Stimulated activated naive CD8-positive, alpha-beta T cell treated with anti-CD3 and anti-CD28 coated beads, Interleukin-15, amount 100 ng/mL, for 72 hours (primary cell): ENCODE data around the gene ATG9B.
A peak's percentile ranks its signal among the peaks of the same experiment; 100 is the strongest.

Experiments used
- ATAC-seq: fragments of 150-1000 bp; cut with Tn5 transposase; 2 replicates; pipeline ENCODE4 v1.10.0; 2021; ENCODE audit warnings: mild to moderate bottlenecking, moderate library complexity
- DNase-seq, 2 donors: peaks; one replicate each; pipeline ENCODE4 v3.0.0; 2021 to 2022
- H3K27ac Mint-ChIP-seq, 2 donors: one replicate each; pipeline ENCODE4 v1.8.0; 2022; ENCODE audit warnings: mild to moderate bottlenecking in 2 of 2, mixed read lengths in 2 of 2, moderate library complexity in 2 of 2
- H3K27me3 Mint-ChIP-seq: one replicate; pipeline ENCODE4 v1.8.0; 2022; ENCODE audit warnings: mixed read lengths
- H3K4me1 Mint-ChIP-seq: one replicate; pipeline ENCODE4 v1.8.0; 2022; ENCODE audit warnings: mild to moderate bottlenecking, mixed read lengths
- H3K4me3 Mint-ChIP-seq, 2 donors: one replicate each; pipeline ENCODE4 v1.8.0; 2022; ENCODE audit warnings: mild to moderate bottlenecking in 2 of 2, mixed read lengths in 2 of 2, moderate library complexity in 1 of 2
- H3K9me3 Mint-ChIP-seq, 2 donors: one replicate each; pipeline ENCODE4 v1.8.0; 2022; ENCODE audit warnings: mixed read lengths in 2 of 2

The ATG9B gene

GRCh38 chr7:151061213-151062110, 37.2 kb upstream of the ATG9B start:
- no peaks in the 10 kb centered on the region for H3K27me3 Mint-ChIP-seq
- H3K4me1 Mint-ChIP-seq = peaks cover 48% of the 10 kb centered on the region
- no peaks in the 10 kb centered on the region for H3K9me3 Mint-ChIP-seq
- DNase-seq (no peak), ATAC-seq (no peak)
- peak overlapping the region; percentile 59 to 92 for H3K27ac Mint-ChIP-seq
- H3K4me3 Mint-ChIP-seq = peak overlapping the region; percentile 97 to 99

- no peak for DNase-seq
Observed at GRCh38 chr7:151060416-151061212, 36.3 kb upstream of the ATG9B start.

GRCh38 chr7:151060113-151060415, 35.8 kb upstream of the ATG9B start:
- Mint-ChIP-seq H3K27me3 (no peaks in the 10 kb centered on the region), H3K9me3 (no peaks in the 10 kb centered on the region), H3K4me1 (peaks cover 49% of the 10 kb centered on the region), H3K4me3 (peak overlapping the region; percentile 97 to 99), H3K27ac (peak overlapping the region; percentile 67 to 95)
- DNase-seq = no peak
- ATAC-seq = no peak

More at GRCh38 chr7:151060416-151061212, 36.3 kb upstream of the ATG9B start:
- Mint-ChIP-seq H3K4me3 (peak overlapping the region; percentile 97 to 99), H3K9me3 (no peaks in the 10 kb centered on the region), H3K27me3 (no peaks in the 10 kb centered on the region), H3K4me1 (peaks cover 49% of the 10 kb centered on the region), H3K27ac (peak overlapping the region; percentile 82 to 95)
- no peak for ATAC-seq

GRCh38 chr7:151059367-151060112, 35.2 kb upstream of the ATG9B start, which contains the start of gene SLC4A2:
Gene SLC4A2, plus strand, starts transcription at chr7:151059589. Its CDS starts 2,399 bp downstream, at chr7:151061988.
- Mint-ChIP-seq H3K27ac (peak within 1 kb of the TSS; percentile 95 to 97), H3K4me1 (peaks cover 49% of the 10 kb centered on the region), H3K27me3 (no peaks in the 10 kb centered on the region), H3K4me3 (peak within 1 kb of the TSS; percentile 97 to 99), H3K9me3 (no peaks in the 10 kb centered on the region)
- peak; percentile 41 for ATAC-seq
- DNase-seq = peak; percentile 65 to 73

- no peaks in the 10 kb centered on the region for H3K27me3 Mint-ChIP-seq
- DNase-seq (peak; percentile 44 to 50), ATAC-seq (no peak)
- H3K4me1 Mint-ChIP-seq = peaks cover 49% of the 10 kb centered on the region
- peak overlapping the region; percentile 95 to 97 for H3K27ac Mint-ChIP-seq
- no peaks in the 10 kb centered on the region for H3K9me3 Mint-ChIP-seq
- peak overlapping the region; percentile 97 to 99 for H3K4me3 Mint-ChIP-seq
Observed at GRCh38 chr7:151058781-151059366, 34.6 kb upstream of the ATG9B start.

GRCh38 chr7:151057989-151058780, 33.9 kb upstream of the ATG9B start:
- DNase-seq = peak; percentile 94 to 98
- Mint-ChIP-seq H3K27me3 (no peaks in the 10 kb centered on the region), H3K4me3 (peak overlapping the region; percentile 97 to 99), H3K27ac (peak overlapping the region; percentile 95 to 97), H3K4me1 (peaks cover 49% of the 10 kb centered on the region), H3K9me3 (no peaks in the 10 kb centered on the region)
- ATAC-seq = peak; percentile 93

GRCh38 chr7:151057506-151057988, 33.3 kb upstream of the ATG9B start, which contains the start of gene CDK5:
Gene CDK5, minus strand, starts transcription at chr7:151057897. Its CDS starts 49 bp downstream, at chr7:151057848.
- Mint-ChIP-seq H3K4me1 (peaks cover 49% of the 10 kb centered on the region), H3K4me3 (peak within 1 kb of the TSS; percentile 97 to 99), H3K27me3 (no peaks in the 10 kb centered on the region), H3K27ac (peak within 1 kb of the TSS; percentile 95 to 97), H3K9me3 (no peaks in the 10 kb centered on the region)
- ATAC-seq (peak; percentile 1), DNase-seq (no peak)

GRCh38 chr7:151056666-151057505, 32.6 kb upstream of the ATG9B start:
- DNase-seq (no peak), ATAC-seq (no peak)
- Mint-ChIP-seq H3K9me3 (no peaks in the 10 kb centered on the region), H3K4me3 (peak overlapping the region; percentile 97 to 99), H3K27me3 (no peaks in the 10 kb centered on the region), H3K4me1 (peaks cover 48% of the 10 kb centered on the region), H3K27ac (peak overlapping the region; percentile 49 to 75)

- Mint-ChIP-seq H3K27ac (no peak overlapping the region), H3K4me3 (peak overlapping the region; percentile 97 to 99), H3K4me1 (peaks cover 46% of the 10 kb centered on the region), H3K27me3 (no peaks in the 10 kb centered on the region), H3K9me3 (no peaks in the 10 kb centered on the region)
- ATAC-seq (no peak), DNase-seq (no peak)
Observed at GRCh38 chr7:151056283-151056665, 32.0 kb upstream of the ATG9B start.

GRCh38 chr7:151053751-151054150, 29.5 kb upstream of the ATG9B start:
- ATAC-seq (no peak), DNase-seq (no peak)
- no peak overlapping the region for H3K4me3 Mint-ChIP-seq
- no peaks in the 10 kb centered on the region for H3K9me3 Mint-ChIP-seq
- H3K27ac Mint-ChIP-seq = no peak overlapping the region
- peaks cover 25% of the 10 kb centered on the region for H3K4me1 Mint-ChIP-seq
- peaks cover 10% of the 10 kb centered on the region for H3K27me3 Mint-ChIP-seq

- H3K27ac Mint-ChIP-seq = no peak overlapping the region
- peaks cover 10% of the 10 kb centered on the region for H3K27me3 Mint-ChIP-seq
- ATAC-seq (no peak), DNase-seq (no peak)
- H3K4me1 Mint-ChIP-seq = peaks cover 20% of the 10 kb centered on the region
- no peaks in the 10 kb centered on the region for H3K9me3 Mint-ChIP-seq
- H3K4me3 Mint-ChIP-seq = no peak overlapping the region
Observed at GRCh38 chr7:151053096-151053495, 28.8 kb upstream of the ATG9B start.

- H3K4me1 Mint-ChIP-seq = peaks cover 11% of the 10 kb centered on the region
- H3K27ac Mint-ChIP-seq = no peak overlapping the region
- peaks cover 10% of the 10 kb centered on the region for H3K27me3 Mint-ChIP-seq
- no peaks in the 10 kb centered on the region for H3K9me3 Mint-ChIP-seq
- DNase-seq (peak; percentile 37 to 46), ATAC-seq (peak; percentile 59)
- H3K4me3 Mint-ChIP-seq = no peak overlapping the region
Observed at GRCh38 chr7:151051108-151051507, 26.8 kb upstream of the ATG9B start.

GRCh38 chr7:151048911-151049463, 24.7 kb upstream of the ATG9B start:
- Mint-ChIP-seq H3K4me3 (no peak overlapping the region), H3K27me3 (peaks cover 10% of the 10 kb centered on the region), H3K9me3 (no peaks in the 10 kb centered on the region), H3K4me1 (peaks cover 11% of the 10 kb centered on the region), H3K27ac (no peak overlapping the region)
- DNase-seq = no peak
- no peak for ATAC-seq
